Cardiac atrium fibroblast (primary cell): ENCODE measurements around the gene ZNF22. TPM values are rescaled to one million over a fixed set of nuclear protein-coding genes. Genes with fewer than 3 reads are reported as not detected.

ENCODE experiments used
- total RNA-seq: library from RNA; depleted of rRNA; stranded (reverse); fragments of >200 nt; gene quantifications from 2 replicates; pipeline ENCODE4 v1.2.3, GENCODE V29; 2015

ZNF22 gene
- total RNA-seq, result 11.3 and 12.5 TPM in 2 replicates

GRCh38 chr10:45000752-45001380 is at the start of gene ZNF22:
Gene ZNF22, plus strand, starts transcription at chr10:45000923. Its CDS starts 2,446 bp downstream, at chr10:45003369.

GRCh38 chr10:44959247-44960087 is 41.3 kb upstream of the ZNF22 start, which contains the start of gene RASSF4:
Gene RASSF4, plus strand, starts transcription at chr10:44959802. Its CDS starts 10,401 bp downstream, at chr10:44970203.

GRCh38 chr10:44978570-44979280 is 22.0 kb upstream of the ZNF22 start, which contains the start of gene DEPP1:
Gene DEPP1, minus strand, starts transcription at chr10:44978809. Its CDS starts 779 bp downstream, at chr10:44978030.

Other genes with a start within 250 kb of the ZNF22 start
- gene TMEM72, start 89.6 kb upstream of the ZNF22 start, total RNA-seq, result not detected in 2 replicates
- gene RASSF4, start 41.1 kb upstream of the ZNF22 start, total RNA-seq, result 15.3 and 18.6 TPM in 2 replicates
- 57.2 and 84.2 TPM in 2 replicates for gene DEPP1, start 22.1 kb upstream of the ZNF22 start, total RNA-seq